Stimulated activated CD8-positive, alpha-beta memory T cell treated with anti-CD3 and anti-CD28 coated beads, Interleukin-4, amount 100 ng/mL, for 4 hours (primary cell): ENCODE data around the gene CD164L2.
"Not testable (repeated sequence)": the region's sequence is repeated elsewhere in the genome, so short reads cannot be mapped to it uniquely, and the experiment has no call there.

Source experiments
- DNase-seq, 2 donors: peaks; one replicate each; pipeline ENCODE4 v3.0.0-alpha.2; 2020; ENCODE audit warnings: low read depth in 2 of 2, low spot score in 1 of 2

Gene CD164L2

DNA sequence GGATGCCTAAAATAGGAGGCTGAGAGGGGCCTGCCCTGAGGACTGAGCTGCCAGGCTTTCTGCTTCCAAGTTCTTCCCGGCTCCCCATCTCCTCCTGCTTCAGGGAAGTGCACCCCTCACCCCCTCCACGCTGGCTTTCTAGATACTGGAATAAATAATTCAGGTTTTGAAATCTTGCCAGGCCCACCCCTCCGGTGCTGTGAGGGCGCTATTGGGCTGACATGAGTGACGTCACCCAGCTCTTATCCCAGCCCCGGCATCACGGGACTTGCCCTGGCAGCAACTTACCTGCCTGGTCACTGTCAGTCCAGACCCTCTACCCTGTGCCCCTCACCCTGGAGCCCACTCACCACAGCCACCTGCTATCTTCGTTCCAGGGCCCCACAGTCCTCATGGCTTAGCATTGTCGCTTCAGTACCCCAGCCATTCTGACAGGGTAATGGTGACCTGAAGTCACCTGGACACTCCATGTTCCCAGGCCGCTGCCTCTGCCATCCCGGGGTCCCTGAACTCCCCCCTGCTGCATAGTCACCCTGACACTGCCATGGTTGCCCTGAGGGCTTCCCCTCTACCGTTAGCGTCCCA, 8.5 kb upstream of the CD164L2 start:
- DNase-seq: no peak

DNA sequence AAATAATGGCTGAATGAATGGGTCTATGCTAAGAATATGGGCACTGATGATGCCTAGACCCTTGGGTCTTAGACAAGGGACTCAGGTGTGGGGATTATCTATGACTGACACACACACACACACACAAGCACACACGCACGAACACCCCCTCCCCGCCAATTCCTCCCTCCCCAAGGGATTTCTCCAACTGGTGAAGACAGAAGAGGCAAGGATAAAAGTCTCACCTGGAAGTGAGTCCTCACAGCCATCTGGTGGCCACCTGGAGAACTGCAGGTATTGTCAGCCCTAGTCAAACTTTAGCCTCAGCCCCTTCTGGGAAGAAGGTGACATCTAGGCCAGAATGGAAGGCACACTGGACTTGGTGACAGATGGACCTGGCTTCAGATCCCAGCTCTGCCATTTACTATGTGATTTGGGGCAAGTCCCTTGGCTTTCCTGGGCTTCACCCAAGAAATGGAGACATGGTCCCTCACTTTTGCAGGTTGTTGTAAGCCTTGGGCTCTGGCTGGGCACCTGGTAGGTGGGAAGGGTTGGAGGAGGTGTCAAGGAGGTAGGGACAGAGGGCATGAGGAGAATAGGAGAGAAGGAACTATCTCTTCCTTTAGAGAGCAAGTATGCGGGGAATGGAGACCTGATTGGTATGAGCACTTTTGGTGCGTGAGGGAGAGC, 5.3 kb upstream of the CD164L2 start:
- peak; percentile 45 to 65 for DNase-seq

DNA sequence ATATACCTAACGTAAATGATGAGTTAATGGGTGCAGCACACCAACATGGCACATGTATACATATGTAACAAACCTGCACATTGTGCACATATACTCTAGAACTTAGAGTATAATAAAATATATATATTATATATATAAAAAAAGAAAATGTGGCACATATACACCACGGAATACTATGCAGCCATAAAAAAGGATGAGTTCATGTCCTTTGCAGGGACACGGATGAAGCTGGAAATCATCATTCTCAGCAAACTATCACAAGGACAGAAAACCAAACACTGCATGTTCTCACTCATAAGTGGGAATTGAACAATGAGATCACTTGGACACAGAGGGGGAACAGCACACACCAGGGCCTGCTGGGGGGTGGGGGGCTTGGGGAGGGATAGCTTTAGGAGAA, 1.7 kb upstream of the CD164L2 start:
- DNase-seq: not testable (repeated sequence)

GRCh38 chr1:27383661-27384060, 528 bp upstream of the CD164L2 start:
- DNase-seq: no peak

GRCh38 chr1:27381969-27382762, 967 bp downstream of the CD164L2 start:
- no peak for DNase-seq

DNA sequence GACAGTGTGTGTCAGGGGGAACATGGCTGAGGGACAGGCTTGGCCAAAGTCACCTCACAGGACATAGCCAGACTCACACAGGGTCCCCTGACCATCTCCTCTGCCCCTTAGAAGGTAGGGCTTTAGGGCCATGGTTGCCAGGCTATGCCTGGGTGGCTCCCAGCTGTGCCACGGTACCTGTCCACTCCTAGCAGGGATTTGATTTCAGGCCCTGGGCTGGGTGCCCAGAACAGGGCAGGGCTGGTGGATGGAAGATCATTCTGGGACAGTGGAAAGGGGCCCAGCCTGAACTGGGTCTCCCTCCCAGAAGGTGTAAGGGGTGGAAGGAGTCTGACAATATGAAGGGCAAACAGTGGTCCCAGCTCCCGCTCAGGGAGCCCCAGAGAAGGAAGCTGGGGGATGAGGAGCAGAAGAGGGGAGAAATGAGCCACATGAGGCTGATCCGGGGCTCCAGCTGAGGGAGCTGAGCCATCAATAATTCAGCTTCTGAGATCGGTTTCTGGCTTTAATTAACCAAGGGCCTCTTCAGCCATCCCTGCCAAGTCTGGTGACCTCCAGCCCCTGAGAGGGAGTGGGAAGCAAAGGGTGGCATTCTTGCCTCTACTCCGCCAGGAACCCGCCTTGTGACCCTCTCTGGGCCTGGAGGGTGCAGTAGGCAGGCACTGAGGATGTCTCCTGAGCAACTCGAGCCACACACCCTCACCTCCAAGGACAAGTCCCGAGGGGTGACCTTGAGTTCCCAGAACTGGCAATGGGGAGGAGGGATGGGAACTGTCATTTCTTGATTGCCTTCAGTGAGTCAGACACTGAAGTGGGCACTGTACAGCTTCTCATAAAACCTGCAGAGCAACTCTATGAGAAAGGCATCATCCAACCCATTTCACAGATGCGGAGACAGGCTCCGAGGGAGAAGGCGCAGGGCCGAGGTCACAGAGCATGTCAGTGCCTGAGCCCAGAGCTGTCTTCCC, 2.1 kb downstream of the CD164L2 start:
- no peak for DNase-seq

- no peak for DNase-seq
Measured at GRCh38 chr1:27380224-27380623, 2.9 kb downstream of the CD164L2 start.

DNA sequence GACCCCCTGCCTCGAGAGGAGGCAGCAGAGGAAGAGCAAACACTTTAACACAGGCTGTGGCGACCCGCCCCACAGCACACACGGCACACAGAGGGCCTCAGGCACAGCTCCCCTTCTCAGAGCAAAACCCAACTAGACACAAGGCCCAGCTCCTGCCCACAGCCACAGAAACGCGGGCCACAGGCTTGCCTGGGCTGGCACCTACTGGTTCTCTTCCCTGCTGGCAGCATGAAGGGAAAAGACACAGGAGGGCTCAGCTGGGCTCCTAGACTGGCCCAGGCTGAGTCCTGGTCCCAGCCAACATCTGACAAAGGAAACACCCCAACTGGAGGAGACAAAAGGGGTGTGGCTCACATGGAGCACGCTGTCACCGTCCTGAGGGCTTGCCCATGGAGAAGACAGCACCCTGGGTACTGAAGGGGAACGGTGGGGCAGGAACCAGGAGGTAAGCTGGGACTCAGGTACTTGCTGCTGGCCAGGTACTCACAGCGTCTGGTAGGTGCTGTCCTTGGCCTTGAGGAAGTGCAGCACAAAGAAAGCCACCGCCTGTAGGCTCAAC, 3.5 kb downstream of the CD164L2 start:
- DNase-seq: no peak

GRCh38 chr1:27377760-27378495, 5.2 kb downstream of the CD164L2 start:
- DNase-seq: no peak

DNA sequence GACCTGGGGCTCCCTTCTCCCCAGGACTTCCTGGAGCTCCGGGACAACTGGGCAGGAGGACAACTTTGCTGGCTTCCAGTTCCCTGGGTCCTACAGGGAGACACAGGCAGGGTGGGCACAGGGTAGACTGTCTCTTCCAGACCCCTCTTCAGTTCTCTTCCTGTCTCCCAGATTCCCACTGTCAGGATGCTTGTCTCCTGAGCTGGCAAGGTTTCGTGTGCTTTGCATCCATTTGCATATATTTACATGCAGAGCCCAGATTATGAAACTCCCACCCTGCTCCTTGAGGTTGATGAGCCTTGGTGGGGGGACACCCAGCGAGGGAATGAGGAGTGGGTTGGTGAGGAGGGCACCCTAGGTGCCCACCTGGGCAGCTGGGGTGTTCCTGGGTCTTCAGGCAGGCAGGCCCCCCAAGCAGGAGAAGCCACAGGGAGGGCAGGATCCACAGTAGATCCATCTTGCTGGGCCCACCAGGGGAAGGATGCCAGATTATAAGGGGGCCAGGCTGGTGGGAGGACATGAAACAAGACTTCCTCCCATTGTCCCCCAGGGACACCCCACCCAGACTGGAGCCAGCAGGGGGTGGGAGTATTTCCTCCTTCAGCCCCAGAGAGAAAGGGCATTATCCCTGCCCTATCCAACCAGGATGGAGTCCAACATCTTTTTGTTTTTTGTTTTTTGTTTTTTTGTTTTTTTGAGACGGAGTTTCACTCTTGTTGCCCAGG, 8.6 kb downstream of the CD164L2 start, which contains the start of gene FCN3:
FCN3 (minus strand) TSS at position 463 of the 725 bp plus-strand sequence; CDS start at position 457, 6 bp downstream.
- no peak for DNase-seq

GRCh38 chr1:27372808-27373690, 10.1 kb downstream of the CD164L2 start:
- DNase-seq: no peak

- no peak for DNase-seq
Measured at GRCh38 chr1:27372022-27372807, 10.9 kb downstream of the CD164L2 start.

DNA sequence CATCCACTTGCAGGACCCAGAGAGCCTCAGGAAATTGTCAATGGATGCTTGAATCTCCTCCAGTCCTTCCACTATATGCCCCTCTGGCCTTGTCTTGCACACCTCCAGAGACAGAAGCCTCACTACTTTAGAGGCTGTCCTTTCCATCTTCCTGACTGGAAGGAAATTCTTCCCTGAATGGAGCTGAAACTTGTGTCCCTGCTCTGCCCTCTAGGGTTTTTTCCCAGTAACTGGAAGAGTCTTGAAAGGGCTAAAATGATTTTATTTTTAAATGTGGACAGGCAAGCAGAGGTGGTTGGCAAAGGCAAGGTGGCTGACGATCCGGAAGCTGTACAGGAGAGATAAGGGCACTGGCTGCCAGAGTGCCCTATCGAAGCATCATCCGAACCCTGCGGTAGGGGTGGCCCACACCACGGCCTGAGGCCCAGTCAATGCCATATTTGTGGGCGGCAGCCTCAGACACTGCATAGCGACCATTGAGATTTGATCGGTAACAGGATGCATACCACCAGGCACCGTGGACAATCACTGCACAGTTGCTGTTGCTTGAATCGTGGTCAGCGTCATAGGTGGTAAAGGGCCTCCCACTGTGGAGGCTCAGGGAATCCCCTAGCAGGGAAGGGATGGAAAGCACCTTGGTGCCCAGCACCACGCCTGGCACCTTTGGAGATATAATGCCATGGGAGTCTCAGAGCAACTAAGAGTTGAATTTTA, 14.1 kb downstream of the CD164L2 start:
- DNase-seq: no peak

DNA sequence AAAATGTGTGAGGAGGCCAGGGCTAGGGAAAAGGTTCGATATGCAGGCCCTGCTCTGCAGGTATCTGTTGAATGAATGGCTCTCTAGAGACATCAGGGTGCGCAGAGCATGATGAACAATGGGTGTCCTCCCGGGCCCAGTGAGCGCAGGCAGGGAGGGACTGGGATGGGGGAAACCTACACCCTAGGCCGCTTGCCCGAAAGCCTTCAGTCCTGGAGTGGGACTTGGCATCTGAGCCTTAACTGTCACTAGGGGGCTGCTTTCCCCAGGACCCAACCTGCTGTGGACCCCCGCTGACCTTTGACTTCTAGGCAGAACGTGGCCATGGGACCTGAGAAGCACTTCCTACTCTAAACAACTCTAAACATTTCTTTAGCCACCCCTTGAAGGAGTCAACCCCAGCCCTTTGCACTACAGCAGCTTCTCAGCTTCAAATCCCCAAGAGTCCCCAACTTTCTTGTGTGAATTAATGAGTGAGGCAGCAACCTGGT, 15.9 kb downstream of the CD164L2 start:
- DNase-seq: no peak

DNA sequence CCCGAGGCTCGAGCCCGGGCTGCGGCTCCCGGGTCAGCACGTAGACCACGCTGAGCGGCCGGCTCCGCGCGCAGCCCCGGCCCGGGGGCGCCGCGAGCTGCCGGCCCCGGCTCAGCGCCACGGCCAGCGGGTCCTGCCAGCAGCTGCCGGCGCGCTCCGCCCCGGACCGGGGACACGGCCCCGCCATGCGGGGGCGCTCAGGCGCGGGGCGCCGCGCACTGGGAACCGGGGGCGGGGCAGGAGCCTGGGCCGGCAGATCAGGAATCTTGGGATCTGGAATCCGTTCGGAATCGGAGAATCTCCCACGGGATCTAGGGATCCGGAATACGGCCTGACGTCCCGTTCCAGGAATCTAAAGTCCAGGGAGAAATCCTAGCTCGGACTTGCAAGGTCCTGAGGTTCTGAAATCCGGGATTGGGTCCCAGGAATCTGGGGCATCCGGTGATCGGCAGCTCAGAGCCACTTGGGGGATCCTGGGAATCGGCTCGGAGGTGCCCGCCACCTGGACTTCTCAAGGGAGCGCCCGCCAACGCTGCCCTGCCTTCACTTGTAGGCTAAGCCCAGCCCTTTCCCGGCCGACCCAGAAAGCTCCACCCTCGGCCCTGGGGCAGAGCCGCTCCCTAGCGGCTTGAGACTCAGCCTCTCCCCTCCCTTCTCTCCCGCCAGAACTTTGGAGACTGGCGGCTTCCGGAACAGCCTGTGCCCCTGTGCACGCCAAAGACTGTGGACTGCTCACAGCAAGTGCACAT, 16.5 kb downstream of the CD164L2 start, which contains the start of gene MAP3K6:
MAP3K6 (minus strand) TSS at position 551 of the 749 bp plus-strand sequence; CDS start at position 187, 364 bp downstream.
- no peak for DNase-seq

DNA sequence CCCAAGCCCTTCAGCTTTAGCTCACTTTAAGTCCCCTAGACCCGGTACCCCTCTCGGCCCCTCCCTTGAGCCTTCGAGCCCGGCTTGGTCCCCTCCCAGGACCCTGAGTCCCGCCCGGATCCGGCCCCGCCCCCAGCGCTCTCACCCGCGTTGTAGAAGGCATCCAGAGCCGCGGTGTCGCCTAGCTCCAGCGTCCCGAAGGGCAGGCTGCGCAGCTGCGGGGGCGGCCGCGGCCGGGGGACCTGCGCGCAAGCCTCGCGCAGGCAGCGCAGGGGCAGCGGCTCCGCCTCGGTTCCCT, 17.1 kb downstream of the CD164L2 start:
- peak; percentile 37 to 41 for DNase-seq
